ENCODE data around the gene TRMT2A.

The TRMT2A gene

GRCh38 chr22:20106205-20106848 lies 10.7 kb downstream of the TRMT2A start:
- Histone ChIP-seq H3K9me3 (ENCODE audit: control insufficient read depth, insufficient read depth, low read depth, low read length) (no peaks in the 10 kb centered on the region), H3K36me3 (ENCODE audit: control insufficient read depth in 2 of 2, insufficient read depth in 1 of 2, low read length in 2 of 2) (peaks cover 20 to 99% of the 10 kb centered on the region in 2 experiments; a peak in 2 of 3 replicates), H3K4me1 (ENCODE audit: control insufficient read depth, insufficient read depth, low read length) (no peaks in the 10 kb centered on the region), H3K4me3 (ENCODE audit: low read depth, low read length) (no peak overlapping the region), H3K27ac (ENCODE audit: extremely low read depth, low read depth, low read length) (no peak overlapping the region; the same call in 1 of the 2 replicates)
- ChIA-PET POLR2A (interaction anchor here (1.0 to 1.9 kb wide), 2 partner anchors 9 to 11 kb away, joined by 3 to 7 read pairs; partner anchors contain the start of genes RANBP1 and TRMT2A), CTCF (no interaction called here)
- TF ChIP-seq ZNF514 (tag by site-specific recombination; IDR thresholded peaks at IDR 0.05): no peak
- no peak for TF ChIP-seq ZNF610 (tag by site-specific recombination; IDR thresholded peaks at IDR 0.05; ENCODE audit: borderline replicate concordance)
- TF ChIP-seq PRDM6 (tag by site-specific recombination; IDR thresholded peaks at IDR 0.05): no peak
- no peak for TF ChIP-seq EGR2 (tag by site-specific recombination; IDR thresholded peaks at IDR 0.05; ENCODE audit: low read depth)

GRCh38 chr22:20105456-20106204 lies 11.4 kb downstream of the TRMT2A start:
- peak; percentile 45 for TF ChIP-seq ZIC2 (tag by site-specific recombination; IDR thresholded peaks at IDR 0.05)
- TF ChIP-seq REST (tag by site-specific recombination; IDR thresholded peaks at IDR 0.05): no peak
- Histone ChIP-seq H3K27ac (ENCODE audit: extremely low read depth, low read depth, low read length) (no peak overlapping the region), H3K4me3 (ENCODE audit: low read depth, low read length) (no peak overlapping the region), H3K36me3 (ENCODE audit: control insufficient read depth in 2 of 2, insufficient read depth in 1 of 2, low read length in 2 of 2) (peaks cover 23 to 99% of the 10 kb centered on the region in 2 experiments; a peak in 2 of 3 replicates), H3K9me3 (ENCODE audit: control insufficient read depth, insufficient read depth, low read depth, low read length) (no peaks in the 10 kb centered on the region), H3K4me1 (ENCODE audit: control insufficient read depth, insufficient read depth, low read length) (no peaks in the 10 kb centered on the region)
- ChIA-PET CTCF (no interaction called here), POLR2A (interaction anchor here (1.0 to 1.9 kb wide), 2 partner anchors 10 to 12 kb away, joined by 3 to 7 read pairs; partner anchors contain the start of genes RANBP1 and TRMT2A)

- Histone ChIP-seq H3K4me1 (ENCODE audit: control insufficient read depth, insufficient read depth, low read length) (no peaks in the 10 kb centered on the region), H3K4me3 (ENCODE audit: low read depth, low read length) (no peak overlapping the region), H3K36me3 (ENCODE audit: control insufficient read depth in 2 of 2, insufficient read depth in 1 of 2, low read length in 2 of 2) (peaks cover 36 to 98% of the 10 kb centered on the region in 2 experiments), H3K27ac (ENCODE audit: extremely low read depth, low read depth, low read length) (no peak overlapping the region), H3K9me3 (ENCODE audit: control insufficient read depth, insufficient read depth, low read depth, low read length) (no peaks in the 10 kb centered on the region)
- peak; percentile 27; the same call in 1 of the 2 replicates for TF ChIP-seq CTCF (tag by site-specific recombination; IDR thresholded peaks at IDR 0.05)
- no peak for TF ChIP-seq ZNF2 (tag by site-specific recombination; IDR thresholded peaks at IDR 0.05)
- TF ChIP-seq ZNF157 (tag by site-specific recombination; IDR thresholded peaks at IDR 0.05): no peak
- no peak for TF ChIP-seq HOXA7 (CRISPR knock-in tag; IDR thresholded peaks at IDR 0.05; ENCODE audit: borderline replicate concordance)
- CTCF ChIA-PET: interaction anchor here (0.6 to 1.9 kb wide), 4 partner anchors 9 to 137 kb away, joined by 3 to 6 read pairs (median 5); no protein-coding TSS in a partner anchor
- POLR2A ChIA-PET: interaction anchor here (0.7 kb wide), 2 partner anchors 14 to 23 kb away, joined by 3 read pairs; partner anchors contain the start of gene DGCR8
Measured at GRCh38 chr22:20102203-20102780, 14.7 kb downstream of the TRMT2A start.

Measured in HEK293 (cell line).